ENCODE results near the gene IL17RE. TPM values are rescaled to one million over a fixed set of nuclear protein-coding genes. Genes with fewer than 3 reads are reported as not detected.
"Not testable (repeated sequence)": the region's sequence is repeated elsewhere in the genome, so short reads cannot be mapped to it uniquely, and the experiment has no call there.

The IL17RE gene
- total and polyA plus RNA-seq, 9 donors, result 1.0 to 6.5 (median 3.0) TPM

- Histone ChIP-seq H3K27ac (ENCODE audit: low read length) (peak overlapping the region; percentile 77), H3K9me3 (replicated peaks; ENCODE audit: control insufficient read depth, low read depth, low read length) (no peaks in the 10 kb centered on the region), H3K36me3 (ENCODE audit: control insufficient read depth, insufficient read depth, low read length) (no peaks in the 10 kb centered on the region), H3K4me3 (ENCODE audit: low read length) (no peak overlapping the region), H3K27me3 (ENCODE audit: control insufficient read depth, insufficient read depth, low read length) (no peaks in the 10 kb centered on the region), H3K4me1 (ENCODE audit: control insufficient read depth, insufficient read depth, low read length) (peaks cover 31% of the 10 kb centered on the region)
- 38% methylated on average over 10 of the region's 16 CpGs for WGBS (ENCODE audit: insufficient coverage)
- peak; percentile 90 for DNase-seq
Observed at GRCh38 chr3:9864200-9864927, 38.3 kb upstream of the IL17RE start.

- not testable (repeated sequence) for H3K27me3 ChIP-seq (ENCODE audit: control insufficient read depth, insufficient read depth, low read length); H3K4me3 ChIP-seq (ENCODE audit: low read length); H3K36me3 ChIP-seq (ENCODE audit: control insufficient read depth, insufficient read depth, low read length); DNase-seq; H3K9me3 ChIP-seq (replicated peaks; ENCODE audit: control insufficient read depth, low read depth, low read length)
- 67% methylated on average over 2 of the region's 10 CpGs for WGBS (ENCODE audit: insufficient coverage)
- Histone ChIP-seq H3K4me1 (ENCODE audit: control insufficient read depth, insufficient read depth, low read length) (peaks cover 31% of the 10 kb centered on the region), H3K27ac (ENCODE audit: low read length) (peak overlapping the region; percentile 77)
Observed at GRCh38 chr3:9865125-9865637, 37.5 kb upstream of the IL17RE start.

- Histone ChIP-seq H3K9me3 (replicated peaks; ENCODE audit: control insufficient read depth, low read depth, low read length) (no peaks in the 10 kb centered on the region), H3K27ac (ENCODE audit: low read length) (no peak overlapping the region), H3K27me3 (ENCODE audit: control insufficient read depth, insufficient read depth, low read length) (no peaks in the 10 kb centered on the region), H3K36me3 (ENCODE audit: control insufficient read depth, insufficient read depth, low read length) (no peaks in the 10 kb centered on the region), H3K4me1 (ENCODE audit: control insufficient read depth, insufficient read depth, low read length) (peaks cover 31% of the 10 kb centered on the region), H3K4me3 (ENCODE audit: low read length) (no peak overlapping the region)
- DNase-seq, result no peak
- 52% methylated on average over 2 of the region's 8 CpGs for WGBS (ENCODE audit: insufficient coverage)
Observed at GRCh38 chr3:9866639-9867038, 36.0 kb upstream of the IL17RE start.

GRCh38 chr3:9867106-9867505 lies 35.5 kb upstream of the IL17RE start:
- WGBS (ENCODE audit: insufficient coverage), result 87% methylated on average over 6 of the region's 12 CpGs
- peaks cover 31% of the 10 kb centered on the region for H3K4me1 ChIP-seq (ENCODE audit: control insufficient read depth, insufficient read depth, low read length)
- no peaks in the 10 kb centered on the region for H3K36me3 ChIP-seq (ENCODE audit: control insufficient read depth, insufficient read depth, low read length)
- no peak overlapping the region for H3K27ac ChIP-seq (ENCODE audit: low read length)
- no peaks in the 10 kb centered on the region for H3K9me3 ChIP-seq (replicated peaks; ENCODE audit: control insufficient read depth, low read depth, low read length)
- no peak for DNase-seq
- H3K27me3 ChIP-seq (ENCODE audit: control insufficient read depth, insufficient read depth, low read length), result no peaks in the 10 kb centered on the region
- no peak overlapping the region for H3K4me3 ChIP-seq (ENCODE audit: low read length)

DNA sequence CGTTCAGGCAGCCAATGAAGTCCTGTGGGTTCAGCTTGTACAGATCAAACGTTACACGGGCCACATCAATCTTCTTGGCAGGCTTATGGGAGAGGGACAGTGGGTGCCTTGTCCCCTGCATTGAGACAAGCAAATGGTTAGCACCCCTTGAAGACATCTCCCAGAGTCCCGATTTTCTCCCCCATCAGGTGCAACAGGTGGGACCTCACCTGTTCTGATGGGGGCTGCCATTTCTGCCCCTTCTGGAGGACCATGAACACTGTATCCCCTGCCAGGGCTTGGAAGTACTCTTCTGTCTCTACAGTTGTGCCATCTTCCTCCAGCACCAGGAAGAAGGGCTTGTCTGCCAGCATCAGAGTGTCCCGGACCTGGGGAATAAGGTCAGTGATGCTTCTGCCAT lies 32.7 kb upstream of the IL17RE start:
- WGBS (ENCODE audit: insufficient coverage), result 79% methylated on average over 5 of the region's 5 CpGs
- H3K4me3 ChIP-seq (ENCODE audit: low read length), result no peak overlapping the region
- H3K27ac ChIP-seq (ENCODE audit: low read length), result no peak overlapping the region
- DNase-seq, result no peak
- H3K27me3 ChIP-seq (ENCODE audit: control insufficient read depth, insufficient read depth, low read length), result no peaks in the 10 kb centered on the region
- no peaks in the 10 kb centered on the region for H3K36me3 ChIP-seq (ENCODE audit: control insufficient read depth, insufficient read depth, low read length)
- no peaks in the 10 kb centered on the region for H3K9me3 ChIP-seq (replicated peaks; ENCODE audit: control insufficient read depth, low read depth, low read length)
- peaks cover 5% of the 10 kb centered on the region for H3K4me1 ChIP-seq (ENCODE audit: control insufficient read depth, insufficient read depth, low read length)

DNA sequence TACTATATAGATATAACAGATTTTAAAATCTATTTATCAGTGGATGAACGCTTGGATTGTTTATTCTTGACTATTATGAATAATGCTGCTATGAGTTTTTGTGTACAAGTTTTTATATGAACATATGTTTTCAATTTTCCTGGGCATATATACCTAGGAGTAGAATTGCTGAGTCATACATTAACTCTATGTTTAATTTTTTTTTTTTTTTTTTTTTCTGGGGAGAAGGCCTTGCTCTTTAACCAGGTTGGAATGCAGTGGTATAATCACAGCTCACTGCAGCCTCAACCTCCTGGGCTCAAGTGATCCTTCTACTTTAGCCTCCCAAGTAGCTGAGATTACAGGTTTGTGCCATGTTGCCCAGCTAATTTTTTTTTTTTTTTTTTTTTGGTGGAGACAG lies 31.7 kb upstream of the IL17RE start:
- no peaks in the 10 kb centered on the region for H3K27me3 ChIP-seq (ENCODE audit: control insufficient read depth, insufficient read depth, low read length)
- no CpG with 5 or more reads among the region's 1 CpG for WGBS (ENCODE audit: insufficient coverage)
- H3K36me3 ChIP-seq (ENCODE audit: control insufficient read depth, insufficient read depth, low read length), result no peaks in the 10 kb centered on the region
- no peak for DNase-seq
- H3K27ac ChIP-seq (ENCODE audit: low read length), result no peak overlapping the region
- H3K4me3 ChIP-seq (ENCODE audit: low read length), result no peak overlapping the region
- no peaks in the 10 kb centered on the region for H3K4me1 ChIP-seq (ENCODE audit: control insufficient read depth, insufficient read depth, low read length)
- no peaks in the 10 kb centered on the region for H3K9me3 ChIP-seq (replicated peaks; ENCODE audit: control insufficient read depth, low read depth, low read length)

DNA sequence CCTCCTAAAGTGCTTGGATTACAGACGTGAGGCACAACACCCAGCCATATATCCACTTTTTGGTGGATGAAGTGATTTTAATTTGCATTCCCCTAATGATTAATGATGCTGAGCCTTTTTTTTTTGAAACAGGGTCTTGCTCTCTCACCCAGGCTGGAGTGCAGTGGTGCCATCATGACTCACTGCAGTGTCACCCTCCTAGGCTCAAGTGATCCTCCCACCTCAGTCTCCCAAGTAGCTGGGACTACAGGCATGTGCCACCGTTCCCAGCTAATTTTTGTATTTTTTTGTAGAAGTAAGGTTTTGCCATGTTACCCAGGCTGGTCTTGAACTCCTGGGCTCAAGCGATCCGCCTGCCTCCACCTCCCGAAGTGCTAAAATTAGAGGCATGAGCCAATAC lies 30.6 kb upstream of the IL17RE start:
- not testable (repeated sequence) for H3K27ac ChIP-seq (ENCODE audit: low read length); H3K27me3 ChIP-seq (ENCODE audit: control insufficient read depth, insufficient read depth, low read length); H3K4me1 ChIP-seq (ENCODE audit: control insufficient read depth, insufficient read depth, low read length); H3K9me3 ChIP-seq (replicated peaks; ENCODE audit: control insufficient read depth, low read depth, low read length); H3K4me3 ChIP-seq (ENCODE audit: low read length); H3K36me3 ChIP-seq (ENCODE audit: control insufficient read depth, insufficient read depth, low read length); DNase-seq
- WGBS (ENCODE audit: insufficient coverage), result 100% methylated on average over 2 of the region's 5 CpGs

DNA sequence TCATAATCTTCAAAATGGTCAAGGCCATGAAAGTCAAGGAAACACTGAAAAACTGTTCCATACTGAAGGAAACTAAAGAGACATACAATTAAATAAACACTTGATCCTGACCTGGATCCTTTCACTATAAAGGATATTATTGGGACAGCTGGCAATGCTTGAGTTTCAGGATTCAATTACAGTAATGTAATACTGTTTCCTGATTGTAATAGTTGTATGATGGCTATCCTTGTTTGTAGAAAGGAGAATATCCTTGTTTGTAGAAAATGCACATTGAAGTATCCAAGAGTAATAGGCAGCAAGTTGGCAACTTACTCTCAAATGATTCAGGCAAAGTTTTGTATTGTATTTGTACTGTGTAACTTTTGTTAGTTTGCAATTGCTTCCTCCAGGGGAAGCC lies 27.2 kb upstream of the IL17RE start:
- no peaks in the 10 kb centered on the region for H3K36me3 ChIP-seq (ENCODE audit: control insufficient read depth, insufficient read depth, low read length)
- H3K4me1 ChIP-seq (ENCODE audit: control insufficient read depth, insufficient read depth, low read length), result no peaks in the 10 kb centered on the region
- no peak overlapping the region for H3K4me3 ChIP-seq (ENCODE audit: low read length)
- no peaks in the 10 kb centered on the region for H3K27me3 ChIP-seq (ENCODE audit: control insufficient read depth, insufficient read depth, low read length)
- no peak for DNase-seq
- H3K9me3 ChIP-seq (replicated peaks; ENCODE audit: control insufficient read depth, low read depth, low read length), result no peaks in the 10 kb centered on the region
- H3K27ac ChIP-seq (ENCODE audit: low read length), result no peak overlapping the region

- 100% methylated on average over 2 of the region's 4 CpGs for WGBS (ENCODE audit: insufficient coverage)
- not testable (repeated sequence) for H3K9me3 ChIP-seq (replicated peaks; ENCODE audit: control insufficient read depth, low read depth, low read length); H3K36me3 ChIP-seq (ENCODE audit: control insufficient read depth, insufficient read depth, low read length); H3K4me1 ChIP-seq (ENCODE audit: control insufficient read depth, insufficient read depth, low read length); H3K27me3 ChIP-seq (ENCODE audit: control insufficient read depth, insufficient read depth, low read length); H3K4me3 ChIP-seq (ENCODE audit: low read length); DNase-seq; H3K27ac ChIP-seq (ENCODE audit: low read length)
Observed at GRCh38 chr3:9876255-9876654, 26.4 kb upstream of the IL17RE start.

GRCh38 chr3:9876991-9877390 lies 25.7 kb upstream of the IL17RE start:
- Histone ChIP-seq H3K27ac (ENCODE audit: low read length) (no peak overlapping the region), H3K36me3 (ENCODE audit: control insufficient read depth, insufficient read depth, low read length) (no peaks in the 10 kb centered on the region), H3K4me3 (ENCODE audit: low read length) (no peak overlapping the region), H3K4me1 (ENCODE audit: control insufficient read depth, insufficient read depth, low read length) (no peaks in the 10 kb centered on the region), H3K27me3 (ENCODE audit: control insufficient read depth, insufficient read depth, low read length) (no peaks in the 10 kb centered on the region), H3K9me3 (replicated peaks; ENCODE audit: control insufficient read depth, low read depth, low read length) (no peaks in the 10 kb centered on the region)
- DNase-seq, result no peak
- 85% methylated on average over 11 of the region's 12 CpGs for WGBS (ENCODE audit: insufficient coverage)

DNA sequence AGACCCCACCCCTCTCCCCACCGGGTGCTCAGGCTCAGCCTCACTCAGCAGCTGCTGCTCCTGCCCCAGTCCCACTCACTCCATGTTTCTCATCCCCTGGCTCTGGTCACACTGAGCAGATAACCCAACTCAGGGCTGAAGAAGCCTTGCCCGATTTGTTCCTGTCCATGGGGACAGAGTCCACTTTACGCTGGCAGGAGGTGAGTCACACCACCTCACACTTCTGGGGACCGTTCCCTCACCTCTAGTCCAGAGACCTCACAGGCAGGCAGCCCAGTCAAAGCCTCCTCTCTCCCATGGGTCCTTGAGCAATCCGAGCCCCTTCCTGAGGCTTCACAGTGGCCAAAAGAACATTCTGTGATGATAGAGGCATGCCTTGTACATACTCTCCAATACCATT lies 23.9 kb upstream of the IL17RE start:
- H3K4me3 ChIP-seq (ENCODE audit: low read length), result no peak overlapping the region

More for the DNA sequence above, 23.9 kb upstream of the IL17RE start:
- WGBS (ENCODE audit: insufficient coverage), result 42% methylated on average over 3 of the region's 5 CpGs
- Histone ChIP-seq H3K9me3 (replicated peaks; ENCODE audit: control insufficient read depth, low read depth, low read length) (no peaks in the 10 kb centered on the region), H3K36me3 (ENCODE audit: control insufficient read depth, insufficient read depth, low read length) (no peaks in the 10 kb centered on the region), H3K27me3 (ENCODE audit: control insufficient read depth, insufficient read depth, low read length) (no peaks in the 10 kb centered on the region), H3K4me1 (ENCODE audit: control insufficient read depth, insufficient read depth, low read length) (peaks cover 2% of the 10 kb centered on the region), H3K27ac (ENCODE audit: low read length) (no peak overlapping the region)
- DNase-seq, result no peak

All from muscle of leg (tissue), 11 donors.